Right lobe of liver (tissue), 4 donors: ENCODE results near the gene ADGRE1.

Experiments used
- POLR2A ChIP-seq: fragments of 450-650 bp; IDR thresholded peaks from one replicate; pipeline ENCODE4 v1.6.1; 2017; ENCODE audit warnings: antibody characterized with exemption, mild to moderate bottlenecking
- TF ChIP-seq, protein P1 (sequence below), 4 donors: fragments of 200-600 bp in 3 of 4; fragments of 450-650 bp in 1 of 4; IDR thresholded peaks; one replicate each; pipeline versions ENCODE4 v1.5.1 to v1.8.0; 2016 to 2022; ENCODE audit warnings: antibody characterized with exemption in 4 of 4, mild to moderate bottlenecking in 2 of 4
- donor health status: DM: no; HTN: no; CAD: no.
- donor health status: DM: no; HTN: no; CAD: no.
- donor health status: DM: no; HTN: yes; CAD: no.

- TF ChIP-seq, protein P1, sequence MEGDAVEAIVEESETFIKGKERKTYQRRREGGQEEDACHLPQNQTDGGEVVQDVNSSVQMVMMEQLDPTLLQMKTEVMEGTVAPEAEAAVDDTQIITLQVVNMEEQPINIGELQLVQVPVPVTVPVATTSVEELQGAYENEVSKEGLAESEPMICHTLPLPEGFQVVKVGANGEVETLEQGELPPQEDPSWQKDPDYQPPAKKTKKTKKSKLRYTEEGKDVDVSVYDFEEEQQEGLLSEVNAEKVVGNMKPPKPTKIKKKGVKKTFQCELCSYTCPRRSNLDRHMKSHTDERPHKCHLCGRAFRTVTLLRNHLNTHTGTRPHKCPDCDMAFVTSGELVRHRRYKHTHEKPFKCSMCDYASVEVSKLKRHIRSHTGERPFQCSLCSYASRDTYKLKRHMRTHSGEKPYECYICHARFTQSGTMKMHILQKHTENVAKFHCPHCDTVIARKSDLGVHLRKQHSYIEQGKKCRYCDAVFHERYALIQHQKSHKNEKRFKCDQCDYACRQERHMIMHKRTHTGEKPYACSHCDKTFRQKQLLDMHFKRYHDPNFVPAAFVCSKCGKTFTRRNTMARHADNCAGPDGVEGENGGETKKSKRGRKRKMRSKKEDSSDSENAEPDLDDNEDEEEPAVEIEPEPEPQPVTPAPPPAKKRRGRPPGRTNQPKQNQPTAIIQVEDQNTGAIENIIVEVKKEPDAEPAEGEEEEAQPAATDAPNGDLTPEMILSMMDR (IDR thresholded peaks at IDR 0.05) = no peak
- TF ChIP-seq POLR2A = no peak
These were observed 84.0 kb downstream of the ADGRE1 start for GRCh38 chr19:6971366-6971765.
